Stimulated activated CD8-positive, alpha-beta memory T cell treated with anti-CD3 and anti-CD28 coated beads, Interleukin-7, amount 100 ng/mL, for 48 hours (primary cell): ENCODE results near the gene LCN9.
"Not testable (repeated sequence)": the region's sequence is repeated elsewhere in the genome, so short reads cannot be mapped to it uniquely, and the experiment has no call there.

ENCODE experiments used
- DNase-seq, 2 donors: peaks; one replicate each; pipeline ENCODE4 v3.0.0-alpha.2; 2020; ENCODE audit warnings: low read depth in 1 of 2; ENCODE audit errors: extremely low read depth in 1 of 2

The LCN9 gene

GRCh38 chr9:135670721-135671590 lies 7.8 kb downstream of the LCN9 start:
- no peak for DNase-seq

GRCh38 chr9:135671591-135672041 lies 8.5 kb downstream of the LCN9 start:
- no peak for DNase-seq

GRCh38 chr9:135672786-135673185 lies 9.7 kb downstream of the LCN9 start:
- not testable (repeated sequence) for DNase-seq

GRCh38 chr9:135673941-135674340 lies 10.8 kb downstream of the LCN9 start:
- DNase-seq = no peak

- DNase-seq = no peak
Observed at GRCh38 chr9:135674977-135675376, 11.9 kb downstream of the LCN9 start.

- no peak for DNase-seq
Observed at GRCh38 chr9:135676891-135677290, 13.8 kb downstream of the LCN9 start.

- DNase-seq = no peak
Observed at GRCh38 chr9:135677641-135678168, 14.6 kb downstream of the LCN9 start.

- DNase-seq = no peak
Observed at GRCh38 chr9:135678236-135679017, 15.3 kb downstream of the LCN9 start.

GRCh38 chr9:135680056-135680455 lies 16.9 kb downstream of the LCN9 start:
- no peak for DNase-seq

- DNase-seq = no peak
Observed at GRCh38 chr9:135681161-135681560, 18.1 kb downstream of the LCN9 start.

GRCh38 chr9:135683401-135684034 lies 20.4 kb downstream of the LCN9 start:
- DNase-seq = no peak

- no peak for DNase-seq
Observed at GRCh38 chr9:135684691-135685090, 21.6 kb downstream of the LCN9 start.

- DNase-seq = no peak
Observed at GRCh38 chr9:135687216-135687615, 24.1 kb downstream of the LCN9 start.

- no peak for DNase-seq
Observed at GRCh38 chr9:135689011-135689410, 25.9 kb downstream of the LCN9 start.

- DNase-seq = no peak
Observed at GRCh38 chr9:135690836-135691570, 27.9 kb downstream of the LCN9 start.

GRCh38 chr9:135692410-135692809 lies 29.3 kb downstream of the LCN9 start:
- DNase-seq = no peak

- no peak for DNase-seq
Observed at GRCh38 chr9:135693265-135693664, 30.2 kb downstream of the LCN9 start.

GRCh38 chr9:135693771-135694170 lies 30.7 kb downstream of the LCN9 start:
- no peak for DNase-seq

GRCh38 chr9:135694414-135694813 lies 31.3 kb downstream of the LCN9 start:
- DNase-seq = no peak

- DNase-seq = no peak
Observed at GRCh38 chr9:135695036-135695435, 31.9 kb downstream of the LCN9 start.
